HepG2 (cell line): ENCODE results near the gene GINS3. TPM values are rescaled to one million over a fixed set of nuclear protein-coding genes. Genes with fewer than 3 reads are reported as not detected.
A peak's percentile ranks its signal among the peaks of the same experiment; 100 is the strongest.

Experiments used
- HCFC1 ChIP-seq: fragments of 150-350 bp; IDR thresholded peaks from 2 replicates; pipeline ENCODE4 v1.6.1; 2014; ENCODE audit warnings: low read depth, low read length
- KDM5B ChIP-seq: sonication (generic); formaldehyde crosslinking; IDR thresholded peaks from 2 replicates; pipeline ENCODE4 v1.4.0; 2020; ENCODE audit warnings: missing genetic modification reagents, mild to moderate bottlenecking, borderline replicate concordance
- MED8 ChIP-seq: sonication (generic); formaldehyde crosslinking; IDR thresholded peaks from 2 replicates; pipeline ENCODE4 v1.8.1; 2023; ENCODE audit warnings: mild to moderate bottlenecking, missing genetic modification reagents; ENCODE audit not compliant: insufficient replicate concordance
- MTA3 ChIP-seq: sonication (generic); formaldehyde crosslinking; IDR thresholded peaks from 2 replicates; pipeline ENCODE4 v1.4.0; 2020; ENCODE audit warnings: missing genetic modification reagents
- NFKB2 ChIP-seq: sonication (generic); formaldehyde crosslinking; IDR thresholded peaks from 2 replicates; pipeline ENCODE4 v1.4.0; 2020; ENCODE audit warnings: missing genetic modification reagents, borderline replicate concordance
- SPEN ChIP-seq: sonication (generic); formaldehyde crosslinking; IDR thresholded peaks from 2 replicates; pipeline ENCODE4 v1.5.1; 2020; ENCODE audit warnings: low read depth, mild to moderate bottlenecking, missing genetic modification reagents
- ZBTB1 ChIP-seq: sonication (generic); formaldehyde crosslinking; IDR thresholded peaks from 2 replicates; pipeline ENCODE4 v1.4.0; 2020; ENCODE audit warnings: missing genetic modification reagents, borderline replicate concordance
- ZFP41 ChIP-seq: sonication (generic); formaldehyde crosslinking; IDR thresholded peaks from 2 replicates; pipeline ENCODE4 v1.4.0; 2020; ENCODE audit warnings: mild to moderate bottlenecking, missing genetic modification reagents, borderline replicate concordance
- ZNF225 ChIP-seq: sonication (generic); formaldehyde crosslinking; IDR thresholded peaks from 2 replicates; pipeline ENCODE4 v1.4.0; 2020; ENCODE audit warnings: mild to moderate bottlenecking, missing genetic modification reagents
- ZNF550 ChIP-seq: sonication (generic); formaldehyde crosslinking; IDR thresholded peaks from 2 replicates; pipeline ENCODE4 v1.4.0; 2020; ENCODE audit warnings: mild to moderate bottlenecking, missing genetic modification reagents, borderline replicate concordance
- ZNF713 ChIP-seq: sonication (generic); formaldehyde crosslinking; IDR thresholded peaks from 2 replicates; pipeline ENCODE4 v1.4.0; 2020; ENCODE audit warnings: mild to moderate bottlenecking, missing genetic modification reagents
- polyA plus RNA-seq, 8 experiments: library from polyadenylated mRNA; depleted of rRNA in 3 of 8; stranded (reverse) in 7 of 8; unstranded in 1 of 8; fragments of >200 nt; fragmentation: Illumina TruSeq in 4 of 8; extraction: Trizol in 4 of 8; gene quantifications; 2 replicates each; pipeline versions ENCODE4 v1.2.1 to v1.2.3, GENCODE V29; 2011 to 2016; ENCODE audit warnings: low read depth in 4 of 8, missing spikeins in 1 of 8, mixed read lengths in 1 of 8; ENCODE audit not compliant: insufficient read depth in 1 of 8
- total RNA-seq, 5 experiments: library from RNA; depleted of rRNA; stranded (reverse); fragments of >200 nt; fragmentation: Illumina TruSeq; extraction: Trizol; gene quantifications; 2 replicates each; pipeline ENCODE4 v1.2.3, GENCODE V29; 2016; ENCODE audit warnings: low read depth in 1 of 5
- TF ChIP-seq, protein P1 (sequence below): sonication (generic); formaldehyde crosslinking; conservative IDR thresholded peaks from 2 replicates; pipeline ENCODE4 v1.4.0; 2020; ENCODE audit warnings: missing genetic modification reagents
- TF ChIP-seq, protein P2 (sequence below): sonication (generic); formaldehyde crosslinking; conservative IDR thresholded peaks from 2 replicates; pipeline ENCODE4 v1.8.0; 2022; ENCODE audit warnings: missing genetic modification reagents
- TF ChIP-seq, protein P3 (sequence below): sonication (generic); formaldehyde crosslinking; IDR thresholded peaks from 2 replicates; pipeline ENCODE4 v1.4.0; 2020; ENCODE audit warnings: mild to moderate bottlenecking, missing genetic modification reagents
- TF ChIP-seq, protein P4 (sequence below): IDR thresholded peaks from 2 replicates; pipeline ENCODE4 v1.6.1; 2016; ENCODE audit warnings: mild to moderate bottlenecking

Gene GINS3
- total and polyA plus RNA-seq, 2 of the 13 experiments (the other 11 are each of a cell fraction or from before 2014, with no cell fraction given), result 6.5 to 19.3 TPM

DNA sequence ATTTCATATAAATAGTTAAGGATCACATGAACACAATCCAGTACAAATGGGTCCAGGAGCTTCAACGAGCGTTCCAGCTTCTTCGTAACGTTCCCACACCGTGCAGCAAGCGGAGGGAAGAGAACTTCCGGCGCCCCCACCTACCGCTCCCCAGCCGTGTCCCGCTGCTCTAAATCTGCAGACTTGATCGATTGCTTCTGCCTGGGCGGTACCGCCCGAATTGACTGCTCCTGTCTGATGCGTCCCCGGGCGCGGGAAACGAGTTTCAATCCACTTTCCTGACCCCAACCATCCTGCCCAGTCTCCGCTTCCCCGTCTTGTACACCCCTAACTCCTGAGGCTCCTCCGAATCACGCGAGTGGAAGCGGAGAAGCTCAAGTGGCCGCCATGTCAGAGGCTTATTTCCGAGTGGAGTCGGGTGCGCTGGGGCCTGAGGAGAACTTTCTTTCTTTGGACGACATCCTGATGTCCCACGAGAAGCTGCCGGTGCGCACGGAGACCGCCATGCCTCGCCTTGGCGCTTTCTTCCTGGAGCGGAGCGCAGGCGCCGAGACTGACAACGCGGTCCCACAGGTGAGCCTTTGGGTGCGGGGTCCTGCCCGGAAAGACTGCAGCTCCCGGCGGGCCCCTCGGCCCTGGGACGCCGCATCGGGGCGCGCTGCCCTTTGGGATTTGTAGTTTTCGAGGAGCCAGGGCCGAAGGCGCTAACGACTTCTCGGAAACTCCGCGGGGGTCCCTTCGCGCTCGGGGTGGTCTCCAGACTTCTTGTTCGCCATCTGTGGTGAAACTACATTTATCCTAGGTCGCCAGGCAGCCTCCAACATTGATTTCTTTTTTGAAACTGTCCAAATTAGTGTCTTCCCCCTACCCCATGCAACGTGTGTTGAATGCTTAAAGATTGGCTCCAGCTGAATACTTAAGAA lies at the start of gene GINS3 (continued):
- TF ChIP-seq, protein P1, sequence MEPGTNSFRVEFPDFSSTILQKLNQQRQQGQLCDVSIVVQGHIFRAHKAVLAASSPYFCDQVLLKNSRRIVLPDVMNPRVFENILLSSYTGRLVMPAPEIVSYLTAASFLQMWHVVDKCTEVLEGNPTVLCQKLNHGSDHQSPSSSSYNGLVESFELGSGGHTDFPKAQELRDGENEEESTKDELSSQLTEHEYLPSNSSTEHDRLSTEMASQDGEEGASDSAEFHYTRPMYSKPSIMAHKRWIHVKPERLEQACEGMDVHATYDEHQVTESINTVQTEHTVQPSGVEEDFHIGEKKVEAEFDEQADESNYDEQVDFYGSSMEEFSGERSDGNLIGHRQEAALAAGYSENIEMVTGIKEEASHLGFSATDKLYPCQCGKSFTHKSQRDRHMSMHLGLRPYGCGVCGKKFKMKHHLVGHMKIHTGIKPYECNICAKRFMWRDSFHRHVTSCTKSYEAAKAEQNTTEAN, result no peak
- TF ChIP-seq, protein P2, sequence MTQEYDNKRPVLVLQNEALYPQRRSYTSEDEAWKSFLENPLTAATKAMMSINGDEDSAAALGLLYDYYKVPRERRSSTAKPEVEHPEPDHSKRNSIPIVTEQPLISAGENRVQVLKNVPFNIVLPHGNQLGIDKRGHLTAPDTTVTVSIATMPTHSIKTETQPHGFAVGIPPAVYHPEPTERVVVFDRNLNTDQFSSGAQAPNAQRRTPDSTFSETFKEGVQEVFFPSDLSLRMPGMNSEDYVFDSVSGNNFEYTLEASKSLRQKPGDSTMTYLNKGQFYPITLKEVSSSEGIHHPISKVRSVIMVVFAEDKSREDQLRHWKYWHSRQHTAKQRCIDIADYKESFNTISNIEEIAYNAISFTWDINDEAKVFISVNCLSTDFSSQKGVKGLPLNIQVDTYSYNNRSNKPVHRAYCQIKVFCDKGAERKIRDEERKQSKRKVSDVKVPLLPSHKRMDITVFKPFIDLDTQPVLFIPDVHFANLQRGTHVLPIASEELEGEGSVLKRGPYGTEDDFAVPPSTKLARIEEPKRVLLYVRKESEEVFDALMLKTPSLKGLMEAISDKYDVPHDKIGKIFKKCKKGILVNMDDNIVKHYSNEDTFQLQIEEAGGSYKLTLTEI (CRISPR knock-in tag), result no peak; the same call in 1 of the 2 replicates
- TF ChIP-seq ZBTB1 (CRISPR knock-in tag) (no peak), NFKB2 (peak; percentile 73; the same call in 1 of the 2 replicates), ZNF225 (CRISPR knock-in tag) (0 out of 2 replicates have a peak, but pooled peaks have one; percentile 53), MED8 (CRISPR knock-in tag) (peak; percentile 90), ZFP41 (CRISPR knock-in tag) (0 out of 2 replicates have a peak, but pooled peaks have one; percentile 78), HCFC1 (peak; percentile 95), ZNF713 (CRISPR knock-in tag) (peak; percentile 49; the same call in 1 of the 2 replicates), MTA3 (CRISPR knock-in tag) (no peak), SPEN (CRISPR knock-in tag) (peak; percentile 95), ZNF550 (CRISPR knock-in tag) (0 out of 2 replicates have a peak, but pooled peaks have one; percentile 86), KDM5B (peak; percentile 93)
- TF ChIP-seq, protein P3, sequence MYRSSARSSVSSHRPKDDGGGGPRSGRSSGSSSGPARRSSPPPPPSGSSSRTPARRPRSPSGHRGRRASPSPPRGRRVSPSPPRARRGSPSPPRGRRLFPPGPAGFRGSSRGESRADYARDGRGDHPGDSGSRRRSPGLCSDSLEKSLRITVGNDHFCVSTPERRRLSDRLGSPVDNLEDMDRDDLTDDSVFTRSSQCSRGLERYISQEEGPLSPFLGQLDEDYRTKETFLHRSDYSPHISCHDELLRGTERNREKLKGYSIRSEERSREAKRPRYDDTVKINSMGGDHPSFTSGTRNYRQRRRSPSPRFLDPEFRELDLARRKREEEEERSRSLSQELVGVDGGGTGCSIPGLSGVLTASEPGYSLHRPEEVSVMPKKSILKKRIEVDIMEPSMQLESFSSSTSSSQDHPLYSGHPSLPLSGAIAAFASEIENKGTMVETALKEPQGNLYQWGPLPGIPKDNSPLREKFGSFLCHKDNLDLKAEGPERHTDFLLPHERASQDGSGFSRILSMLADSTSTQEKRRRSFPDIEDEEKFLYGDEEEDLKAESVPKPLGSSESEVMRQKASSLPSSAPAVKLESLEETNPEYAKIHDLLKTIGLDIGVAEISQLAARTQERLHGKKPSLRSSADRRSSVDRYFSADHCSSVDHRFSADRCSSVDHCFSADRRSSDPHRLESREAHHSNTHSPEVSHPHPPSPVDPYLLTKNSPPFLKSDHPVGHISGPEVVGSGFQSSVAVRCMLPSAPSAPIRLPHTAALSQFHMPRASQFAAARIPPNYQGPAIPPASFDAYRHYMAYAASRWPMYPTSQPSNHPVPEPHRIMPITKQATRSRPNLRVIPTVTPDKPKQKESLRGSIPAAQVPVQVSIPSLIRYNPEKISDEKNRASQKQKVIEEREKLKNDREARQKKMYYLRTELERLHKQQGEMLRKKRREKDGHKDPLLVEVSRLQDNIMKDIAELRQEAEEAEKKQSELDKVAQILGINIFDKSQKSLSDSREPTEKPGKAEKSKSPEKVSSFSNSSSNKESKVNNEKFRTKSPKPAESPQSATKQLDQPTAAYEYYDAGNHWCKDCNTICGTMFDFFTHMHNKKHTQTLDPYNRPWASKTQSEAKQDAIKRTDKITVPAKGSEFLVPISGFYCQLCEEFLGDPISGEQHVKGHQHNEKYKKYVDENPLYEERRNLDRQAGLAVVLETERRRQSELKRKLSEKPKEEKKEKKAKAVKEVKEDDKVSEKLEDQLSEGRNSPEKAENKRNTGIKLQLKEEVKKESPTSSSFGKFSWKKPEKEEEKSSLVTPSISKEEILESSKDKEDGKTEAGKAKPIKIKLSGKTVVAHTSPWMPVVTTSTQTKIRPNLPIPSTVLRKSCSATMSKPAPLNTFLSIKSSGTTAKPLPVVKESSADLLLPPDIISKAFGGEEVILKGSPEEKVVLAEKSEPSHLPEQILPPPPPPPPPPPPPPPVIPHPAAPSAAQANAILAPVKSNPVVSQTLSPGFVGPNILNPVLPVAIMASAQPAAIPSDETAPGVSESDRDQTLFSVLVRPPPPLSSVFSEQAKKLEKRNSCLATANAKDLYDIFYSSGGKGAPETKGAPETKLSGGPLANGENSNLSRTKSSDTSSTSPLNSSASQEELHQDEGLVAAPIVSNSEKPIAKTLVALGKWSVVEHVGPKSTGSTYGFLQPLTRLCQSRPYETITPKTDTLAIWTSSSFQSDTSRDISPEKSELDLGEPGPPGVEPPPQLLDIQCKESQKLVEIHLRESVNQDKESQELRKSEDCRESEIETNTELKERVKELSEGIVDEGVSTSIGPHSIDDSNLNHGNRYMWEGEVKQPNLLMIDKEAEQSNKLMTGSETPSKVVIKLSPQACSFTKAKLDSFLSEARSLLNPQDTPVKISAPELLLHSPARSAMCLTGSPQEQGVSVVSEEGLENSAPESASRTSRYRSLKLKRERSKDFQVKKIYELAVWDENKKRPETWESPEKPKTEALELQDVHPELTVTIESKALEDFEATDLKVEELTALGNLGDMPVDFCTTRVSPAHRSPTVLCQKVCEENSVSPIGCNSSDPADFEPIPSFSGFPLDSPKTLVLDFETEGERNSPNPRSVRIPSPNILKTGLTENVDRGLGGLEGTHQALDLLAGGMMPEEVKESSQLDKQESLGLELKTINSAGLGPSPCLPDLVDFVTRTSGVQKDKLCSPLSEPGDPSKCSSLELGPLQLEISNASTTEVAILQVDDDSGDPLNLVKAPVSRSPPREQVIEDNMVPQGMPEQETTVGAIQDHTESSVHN, result no peak; the same call in none of the 2 replicates
- TF ChIP-seq, protein P4, sequence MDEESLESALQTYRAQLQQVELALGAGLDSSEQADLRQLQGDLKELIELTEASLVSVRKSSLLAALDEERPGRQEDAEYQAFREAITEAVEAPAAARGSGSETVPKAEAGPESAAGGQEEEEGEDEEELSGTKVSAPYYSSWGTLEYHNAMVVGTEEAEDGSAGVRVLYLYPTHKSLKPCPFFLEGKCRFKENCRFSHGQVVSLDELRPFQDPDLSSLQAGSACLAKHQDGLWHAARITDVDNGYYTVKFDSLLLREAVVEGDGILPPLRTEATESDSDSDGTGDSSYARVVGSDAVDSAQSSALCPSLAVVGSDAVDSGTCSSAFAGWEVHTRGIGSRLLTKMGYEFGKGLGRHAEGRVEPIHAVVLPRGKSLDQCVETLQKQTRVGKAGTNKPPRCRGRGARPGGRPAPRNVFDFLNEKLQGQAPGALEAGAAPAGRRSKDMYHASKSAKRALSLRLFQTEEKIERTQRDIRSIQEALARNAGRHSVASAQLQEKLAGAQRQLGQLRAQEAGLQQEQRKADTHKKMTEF (CRISPR knock-in tag), result peak; percentile 94
